Activated T-helper 9 cell treated with anti-CD3 and anti-CD28 coated beads, Interleukin-2, amount 50 U/mL, for 16 hours (primary cell): ENCODE measurements around the gene CMC4.

Experiments used
- DNase-seq: peaks from one replicate; pipeline ENCODE4 v3.0.0-alpha.2; 2020; ENCODE audit warnings: low read depth

The CMC4 gene, protein sequence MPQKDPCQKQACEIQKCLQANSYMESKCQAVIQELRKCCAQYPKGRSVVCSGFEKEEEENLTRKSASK

DNA sequence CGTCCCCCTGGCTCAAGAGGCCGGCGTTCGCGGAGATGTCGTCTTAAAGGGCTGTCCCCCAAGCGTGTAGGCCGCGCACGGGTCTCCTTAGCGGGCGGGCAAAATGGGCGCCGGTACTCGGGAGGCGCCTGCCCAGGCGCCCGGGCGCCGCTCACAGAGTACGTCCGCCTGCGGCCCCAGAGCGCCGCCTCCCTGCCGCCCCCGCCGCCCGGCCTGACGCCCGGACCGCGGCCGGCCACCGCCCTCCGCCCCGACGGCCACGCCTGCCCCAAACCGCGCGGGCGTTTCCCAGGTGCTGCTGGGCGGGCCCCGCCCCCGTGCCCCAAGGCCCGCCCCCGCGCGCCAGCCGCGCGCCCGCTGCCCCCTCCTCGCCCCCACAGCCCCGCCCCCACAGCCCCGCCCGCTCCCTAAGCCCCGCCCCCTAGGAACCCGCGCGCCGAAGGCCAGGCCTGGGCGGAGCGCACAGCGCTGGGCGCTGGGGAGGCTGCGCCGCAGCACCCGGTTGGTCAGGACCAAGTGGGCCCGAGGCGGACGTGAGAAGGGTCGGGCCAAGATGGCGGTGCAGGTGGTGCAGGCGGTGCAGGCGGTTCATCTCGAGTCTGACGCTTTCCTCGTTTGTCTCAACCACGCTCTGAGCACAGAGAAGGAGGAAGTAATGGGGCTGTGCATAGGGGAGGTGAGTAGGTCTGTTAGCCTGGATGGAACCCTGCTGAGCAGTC lies at the start of gene CMC4, which contains the start of the genes BRCC3 and MTCP1:
CMC4 (minus strand) TSS at position 162 of the 719 bp plus-strand sequence. CDS start 7,113 bp downstream, outside the sequence.
BRCC3 (plus strand) TSS at position 534 of the 719 bp plus-strand sequence; CDS start at position 554, 20 bp downstream.
MTCP1 (minus strand) TSS at position 162 of the 719 bp plus-strand sequence. CDS start 5,126 bp downstream, outside the sequence.
- DNase-seq, result peak; percentile 66

DNA sequence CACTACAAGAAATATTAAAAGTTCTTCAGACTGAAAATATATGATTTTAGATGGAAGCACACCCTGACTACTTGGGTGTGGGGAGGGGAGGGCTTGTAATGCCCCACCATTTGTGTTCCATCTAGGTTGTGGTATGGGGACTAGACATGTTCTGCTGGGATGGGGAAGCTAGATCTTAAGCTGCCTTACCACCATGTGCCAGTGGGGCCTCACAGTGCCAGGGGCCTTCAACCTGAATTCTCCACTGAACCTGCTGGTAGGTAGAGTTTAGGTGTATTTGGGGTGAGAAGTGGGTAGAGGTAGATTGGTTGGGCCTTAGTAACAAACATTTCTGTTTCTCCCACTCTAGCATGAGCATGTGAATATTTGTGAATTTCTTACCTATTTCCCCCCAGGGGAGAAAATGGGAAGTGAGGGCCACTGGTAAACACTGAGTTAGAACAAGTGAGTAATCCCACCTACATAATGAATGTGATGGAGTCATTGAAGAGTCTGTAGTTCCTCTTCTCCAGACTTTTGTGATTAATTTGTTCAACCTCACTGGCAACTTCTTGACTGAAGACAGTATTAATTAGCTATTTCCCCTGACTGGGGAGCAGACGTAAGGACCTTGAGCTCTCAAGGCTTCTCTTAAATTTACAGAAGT lies 44.4 kb upstream of the CMC4 start:
- no peak for DNase-seq

DNA sequence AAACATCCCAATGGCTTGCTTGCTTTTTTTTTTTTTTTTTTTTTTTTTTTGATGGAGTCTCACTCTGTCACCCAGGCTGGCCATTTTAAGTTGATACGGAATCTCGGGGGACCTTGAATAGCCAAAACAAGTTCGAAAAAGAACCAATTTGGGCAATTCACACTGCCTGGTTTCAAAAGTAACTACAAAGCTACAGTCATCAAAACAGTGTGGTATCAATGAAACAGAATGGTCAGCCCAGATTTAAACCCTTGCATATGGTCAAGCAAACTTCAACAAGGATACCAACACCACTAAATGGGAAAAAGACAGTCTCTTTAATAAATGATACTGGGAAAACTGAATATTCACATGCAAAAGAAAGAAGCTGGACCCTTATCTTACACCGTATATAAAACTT lies 42.2 kb upstream of the CMC4 start:
- no peak for DNase-seq

DNA sequence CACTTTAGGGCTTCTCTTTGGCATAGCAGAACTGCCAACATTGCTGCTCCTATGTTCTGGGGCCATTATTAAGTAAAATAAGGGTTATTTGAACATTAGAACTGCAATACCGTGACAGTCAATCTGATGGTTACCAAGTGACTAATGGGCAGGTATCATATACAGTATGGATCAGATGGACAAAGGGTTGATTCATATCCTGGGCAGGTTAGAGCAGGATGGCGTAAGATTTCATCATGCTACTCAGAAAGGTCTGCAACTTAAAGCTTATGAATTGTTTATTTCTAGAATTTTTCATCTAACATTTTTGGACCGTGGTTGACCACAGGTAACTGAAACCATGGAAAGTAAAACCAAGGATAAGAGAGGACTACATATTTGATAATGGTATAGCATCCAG lies 41.2 kb upstream of the CMC4 start:
- no peak for DNase-seq

DNA sequence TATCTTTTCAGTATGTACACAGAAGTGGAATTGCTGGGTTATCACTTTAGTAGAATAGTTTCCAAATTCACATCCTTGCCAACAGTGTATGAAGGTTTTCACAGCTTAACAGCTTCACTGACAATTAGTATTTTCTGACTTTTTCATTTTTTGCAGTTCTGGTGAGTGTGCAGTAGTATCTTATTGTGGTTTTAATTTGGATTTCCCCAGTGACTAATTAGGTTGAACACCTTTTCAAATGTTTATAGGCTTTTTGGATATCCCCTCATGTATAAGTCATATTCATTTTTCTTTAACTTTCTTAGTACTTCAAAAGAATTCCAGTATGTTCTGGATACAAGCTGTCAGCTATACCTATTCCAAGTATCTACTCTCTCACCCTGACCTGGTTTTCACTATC lies 37.5 kb upstream of the CMC4 start:
- DNase-seq, result no peak

DNA sequence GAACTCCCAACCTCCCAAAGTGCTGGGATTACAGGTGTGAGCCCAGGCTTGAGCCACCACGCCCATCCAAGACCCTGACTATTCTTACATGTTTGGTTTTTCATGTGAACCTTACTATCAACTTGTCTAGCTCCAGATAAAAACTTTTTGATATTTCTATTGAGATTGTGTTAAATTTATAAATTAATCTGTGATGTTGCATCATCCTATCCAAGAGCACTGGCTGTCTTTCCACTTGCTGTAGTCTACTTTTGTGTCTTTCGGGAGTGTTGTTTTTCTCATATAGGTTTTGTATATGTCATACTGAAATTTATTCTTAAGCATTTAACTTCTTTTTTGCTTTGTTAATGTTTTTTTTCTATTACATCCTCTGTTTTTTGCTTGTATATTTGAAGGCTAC lies 35.0 kb upstream of the CMC4 start:
- no peak for DNase-seq

DNA sequence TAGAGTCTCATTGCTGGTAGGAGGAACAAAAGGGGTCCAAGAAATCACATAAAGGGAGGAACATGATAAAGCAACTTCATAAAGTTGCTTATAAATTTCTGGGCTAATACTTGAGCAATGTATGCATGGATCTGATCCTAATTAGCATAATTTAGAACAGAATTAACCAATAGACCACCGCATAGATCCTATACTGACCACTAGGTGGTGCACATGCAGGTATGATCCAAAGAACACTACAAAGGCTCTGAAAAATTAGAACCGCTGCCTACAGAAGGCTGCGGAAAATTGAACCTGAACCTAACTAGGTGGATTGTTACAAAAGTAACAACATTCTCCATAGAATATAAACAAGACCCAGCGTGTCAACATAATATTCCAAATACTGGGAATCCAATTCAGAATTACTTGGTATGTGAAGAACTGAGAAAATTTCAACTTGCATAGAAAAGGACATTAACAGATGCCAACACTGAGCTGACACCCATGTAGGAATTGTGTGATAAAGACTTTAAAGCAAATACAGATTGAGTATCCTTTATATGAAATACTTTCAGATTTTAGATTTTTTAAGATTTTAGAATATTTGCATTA lies 23.6 kb upstream of the CMC4 start:
- DNase-seq, result no peak

DNA sequence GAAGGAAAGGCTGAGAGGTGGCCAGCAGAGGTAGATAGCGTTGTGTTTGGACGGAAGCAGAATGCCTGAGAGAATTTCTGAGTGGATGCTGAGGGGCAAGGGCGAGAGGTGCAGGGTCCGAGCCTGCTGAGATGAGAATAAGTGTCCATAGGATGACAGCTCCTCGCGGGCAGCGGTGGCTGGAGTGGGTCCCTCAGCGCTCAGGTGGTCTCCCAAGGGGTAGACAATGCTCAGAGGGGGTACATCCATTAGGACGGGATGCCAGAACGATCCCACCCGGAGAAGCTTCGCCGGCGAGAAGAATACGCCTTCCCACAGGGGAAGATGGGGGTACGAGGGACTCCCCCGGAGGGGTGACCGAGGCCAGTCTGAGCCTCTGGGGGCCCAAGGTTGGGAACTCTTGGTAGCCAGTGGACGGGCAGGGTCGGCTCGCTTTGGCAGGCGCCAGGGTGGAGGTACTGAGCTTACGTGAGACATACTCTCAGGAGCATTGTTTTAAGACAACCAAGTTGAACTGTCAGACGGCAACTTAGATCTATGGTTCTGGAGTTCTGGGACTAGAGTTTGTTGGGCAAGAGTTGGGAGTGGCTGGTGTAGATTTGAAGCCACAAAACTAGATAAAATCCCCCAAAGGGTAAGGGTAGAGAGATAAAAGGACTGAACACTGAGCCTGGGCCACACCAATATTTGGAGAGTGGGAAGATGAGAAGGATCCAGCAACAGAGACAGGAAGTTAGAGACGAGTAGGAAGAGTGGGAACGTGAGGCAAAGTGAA lies 16.2 kb upstream of the CMC4 start:
- DNase-seq, result no peak

DNA sequence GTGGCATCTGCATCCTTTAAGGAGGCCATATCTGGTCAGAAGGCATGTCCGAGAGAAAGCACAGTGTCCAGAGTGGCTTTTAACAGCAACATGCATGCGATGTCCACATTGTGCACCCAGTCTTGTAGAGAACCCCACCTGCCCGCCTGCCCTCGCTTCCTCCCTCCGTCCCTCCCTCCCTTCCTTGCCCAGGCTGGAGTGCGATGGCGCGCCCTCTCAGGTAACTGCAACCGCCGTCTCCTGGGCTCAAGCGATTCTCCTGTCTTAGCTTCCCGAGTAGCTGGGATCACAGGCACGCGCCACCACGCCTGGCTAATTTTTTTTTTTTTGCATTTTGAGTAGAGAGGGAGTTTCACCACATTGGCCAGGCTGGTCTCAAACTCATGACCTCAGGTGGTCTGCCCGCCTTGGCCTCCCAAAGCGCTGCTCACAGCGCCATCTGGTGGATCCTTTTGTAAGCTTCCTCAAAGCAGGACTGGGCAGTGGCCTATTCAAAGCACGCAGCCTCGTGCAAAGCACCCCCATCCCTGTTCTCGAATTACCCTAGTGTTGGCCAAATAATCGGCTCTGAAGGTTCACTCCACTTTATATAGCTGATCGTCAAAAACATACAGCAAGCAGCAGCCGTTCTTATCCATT lies 15.4 kb upstream of the CMC4 start:
- no peak for DNase-seq

DNA sequence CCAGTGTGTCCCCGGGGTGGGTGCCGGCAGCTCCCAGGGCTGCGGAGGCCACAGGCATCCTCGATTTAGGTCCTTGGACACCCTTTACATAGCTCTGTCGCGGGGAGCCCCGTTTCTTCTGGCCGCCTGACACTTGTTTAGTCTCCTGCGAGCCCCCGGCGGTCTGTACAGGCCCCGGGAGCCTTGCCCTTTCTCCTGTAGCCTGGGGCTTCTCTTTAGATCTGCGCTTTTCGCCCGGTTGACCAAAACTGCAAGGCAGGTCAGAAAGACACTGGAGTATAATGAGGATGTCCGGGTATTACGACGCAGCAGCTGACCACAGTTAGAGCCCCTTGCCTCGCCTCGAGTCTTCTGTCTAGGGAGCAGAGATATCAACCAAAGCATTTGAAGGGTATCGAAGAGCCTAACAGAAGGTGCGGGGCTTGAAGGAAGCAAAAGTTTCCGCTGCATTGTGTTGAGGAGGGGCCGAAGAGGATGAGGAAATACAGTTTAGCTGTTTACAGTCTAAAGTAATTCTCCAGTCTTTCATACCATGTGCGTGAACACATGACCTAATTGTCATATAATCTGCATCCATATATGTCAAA lies 851 bp upstream of the CMC4 start:
- DNase-seq, result no peak

DNA sequence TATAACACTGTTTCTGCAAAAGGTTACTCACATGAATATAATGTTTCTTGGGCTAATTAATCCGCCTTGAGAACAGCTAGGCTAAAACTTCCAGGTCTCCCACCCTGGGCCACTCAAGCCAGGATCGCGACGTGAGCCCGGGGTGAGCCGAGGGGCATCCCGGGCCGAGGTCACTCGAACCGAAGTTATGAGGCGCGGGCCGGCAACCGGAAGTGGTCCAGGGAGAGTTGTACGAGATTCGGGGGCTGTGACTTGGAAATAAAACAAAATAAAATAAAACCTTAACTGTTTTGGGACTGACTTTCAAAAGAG lies 317 bp downstream of the CMC4 start:
- no peak for DNase-seq

DNA sequence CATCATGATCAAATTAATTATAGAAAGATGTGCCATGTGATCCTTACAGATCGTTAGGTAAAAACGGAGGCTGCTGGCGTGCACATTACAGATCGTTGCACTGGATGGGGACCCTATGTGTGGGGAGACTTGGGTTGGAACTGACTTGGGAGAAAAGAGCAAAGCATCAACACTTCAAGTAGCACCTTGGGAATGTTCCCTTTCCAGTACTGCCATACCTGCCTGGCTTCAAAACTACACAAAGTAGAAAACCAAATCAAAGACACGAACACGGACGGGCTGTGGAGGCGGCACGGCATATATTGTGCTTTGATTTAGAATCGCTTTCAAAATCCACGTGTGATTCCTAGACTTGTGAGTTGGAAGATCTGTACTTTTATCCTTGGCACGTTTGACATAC lies 898 bp downstream of the CMC4 start:
- no peak for DNase-seq

DNA sequence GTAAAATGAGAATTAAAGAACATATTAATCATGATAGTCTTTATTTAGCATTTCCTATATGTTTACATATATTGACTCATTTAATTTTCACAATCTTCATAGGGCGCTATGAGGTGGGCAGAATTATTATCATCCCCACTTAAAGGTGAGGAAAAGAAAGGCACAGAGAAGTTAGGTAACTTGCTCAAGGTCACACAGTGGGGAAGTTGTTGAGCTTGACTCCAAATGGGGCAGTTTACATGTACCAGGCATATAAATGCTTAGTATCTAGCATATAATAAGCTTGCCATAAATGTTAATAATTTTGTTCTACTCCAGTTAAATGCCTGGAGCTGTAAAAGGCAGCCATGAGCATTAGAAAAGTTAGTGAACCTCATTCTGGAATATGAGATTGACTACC lies 1.5 kb downstream of the CMC4 start:
- DNase-seq, result no peak

DNA sequence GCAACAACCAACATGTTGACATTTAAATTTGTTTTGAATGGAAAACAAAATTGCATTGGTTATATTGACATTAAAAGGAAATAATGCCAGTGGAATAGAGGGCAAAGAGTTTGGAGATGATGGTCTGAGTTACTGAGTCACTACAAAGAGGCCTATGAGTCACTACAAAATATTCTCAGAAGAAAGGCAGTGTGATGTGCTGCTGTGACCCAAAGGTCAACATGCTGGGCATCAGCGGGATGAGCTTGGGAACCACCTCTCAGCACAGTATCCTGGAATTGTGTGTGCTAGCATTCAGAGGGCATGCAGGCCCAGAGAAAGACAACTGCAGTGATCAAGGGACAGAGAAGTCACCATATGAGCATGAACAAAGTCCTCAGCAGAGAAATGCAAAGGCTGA lies 2.8 kb downstream of the CMC4 start:
- no peak for DNase-seq

DNA sequence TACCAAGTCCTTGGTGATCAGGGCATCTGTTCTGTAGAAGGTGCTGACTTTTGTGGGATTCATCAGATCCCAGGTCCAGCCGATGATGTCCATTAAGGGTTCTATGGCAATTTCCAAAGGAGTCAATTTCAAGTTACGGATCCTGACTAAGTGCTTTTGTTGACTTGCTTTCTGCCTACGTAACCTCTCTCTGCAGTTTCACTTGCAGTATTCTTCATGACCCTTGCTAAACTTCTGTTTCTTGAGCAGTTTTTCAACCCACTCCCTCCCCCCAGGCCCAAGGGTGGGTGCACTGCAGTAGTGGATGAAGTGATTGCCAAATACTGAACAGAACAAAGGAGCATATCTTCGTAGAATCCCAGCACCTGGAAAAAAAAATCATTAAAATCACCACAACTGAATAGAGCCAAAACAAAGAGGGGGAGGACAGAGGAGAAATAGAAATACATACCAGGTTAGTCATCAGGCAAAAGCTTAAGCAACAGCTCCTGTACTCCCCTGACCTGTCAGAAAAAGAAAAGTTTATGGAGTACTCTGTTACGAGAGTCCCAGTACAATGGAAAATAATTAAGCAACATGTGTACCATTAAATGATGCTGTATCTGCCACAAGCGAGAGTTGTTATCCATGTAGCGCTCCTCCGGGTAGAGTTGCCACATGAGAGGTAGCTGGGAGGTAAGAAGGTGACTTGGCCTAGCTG lies 5.8 kb downstream of the CMC4 start:
- no peak for DNase-seq

DNA sequence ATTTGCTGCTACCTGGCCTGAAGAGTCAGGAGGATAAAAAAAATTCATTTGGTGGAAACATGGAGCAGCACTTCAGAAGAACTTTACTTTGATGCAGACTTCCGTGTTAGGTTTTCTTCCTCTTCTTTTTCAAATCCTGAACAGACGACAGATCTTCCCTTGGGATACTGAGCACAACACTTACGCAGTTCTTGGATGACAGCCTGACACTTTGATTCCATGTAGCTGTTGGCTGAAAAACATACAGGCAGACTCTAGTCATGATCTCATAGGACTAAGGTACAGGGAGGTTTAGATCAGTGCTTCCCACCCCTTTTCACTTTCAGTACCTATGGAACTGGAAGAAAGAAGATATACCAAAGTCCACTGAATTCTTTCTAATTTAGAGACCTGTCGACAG lies 9.2 kb downstream of the CMC4 start:
- DNase-seq, result no peak

DNA sequence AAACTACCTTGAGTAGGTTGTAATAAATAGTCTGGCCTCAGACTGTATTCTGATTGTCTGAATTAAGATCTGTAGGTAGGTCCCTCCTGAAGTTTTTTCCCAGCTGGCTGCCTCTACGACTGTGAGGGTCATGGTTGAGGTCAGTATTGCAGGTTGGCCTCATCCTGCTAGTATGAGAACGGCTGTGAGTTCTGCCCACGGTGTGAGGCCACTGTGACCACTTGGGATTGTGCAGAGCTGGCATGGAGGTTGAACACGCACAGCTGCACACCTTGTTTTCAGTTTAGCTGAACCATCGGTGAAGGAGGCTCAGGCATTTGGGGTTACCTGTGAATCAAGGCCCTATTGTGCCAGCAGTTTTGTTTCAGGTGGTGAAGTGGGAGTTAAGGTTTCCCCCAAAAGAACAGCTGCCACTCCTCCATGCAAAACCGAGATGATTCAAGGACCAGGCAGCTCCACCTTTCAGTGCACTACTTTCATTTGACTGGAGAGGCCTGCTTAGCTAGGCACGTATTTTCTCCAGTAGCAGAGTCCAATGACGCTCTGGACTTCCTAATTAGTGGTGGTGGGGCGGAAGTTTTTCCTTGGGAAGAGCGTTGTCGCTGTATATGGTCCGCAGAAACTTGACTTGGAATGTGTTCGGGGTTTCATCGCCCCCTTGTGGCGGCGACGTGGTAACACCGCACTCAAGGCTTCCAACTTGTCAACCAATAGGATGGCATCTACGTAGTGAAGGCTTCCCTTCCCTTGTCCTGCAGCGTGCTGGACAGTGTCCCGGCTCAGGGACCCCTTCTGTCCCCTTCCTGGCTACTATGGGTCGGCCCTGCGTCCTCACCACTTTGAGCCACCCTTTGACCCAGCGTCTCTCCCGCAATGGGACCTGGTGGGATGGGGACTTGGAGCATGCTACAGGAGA lies 13.8 kb downstream of the CMC4 start:
- peak; percentile 38 for DNase-seq

DNA sequence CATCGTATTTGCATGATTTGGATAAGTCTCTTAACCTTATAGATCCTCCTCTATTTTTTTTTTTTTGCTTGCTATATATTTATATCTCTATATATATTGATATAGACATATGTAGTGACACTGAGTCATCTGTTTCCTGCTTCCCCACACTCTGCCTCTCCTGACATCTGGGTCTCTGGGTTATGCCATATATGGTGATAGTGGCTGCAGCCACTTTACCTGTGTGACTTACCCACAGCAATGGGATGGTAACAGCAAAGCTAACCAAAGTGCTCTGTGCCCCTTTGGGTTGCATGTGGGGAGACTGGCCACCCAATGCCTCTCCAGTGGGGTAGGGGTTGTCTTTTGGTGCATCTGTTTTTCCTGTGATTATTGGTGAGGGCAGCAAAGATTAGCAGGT lies 14.5 kb downstream of the CMC4 start:
- no peak for DNase-seq

DNA sequence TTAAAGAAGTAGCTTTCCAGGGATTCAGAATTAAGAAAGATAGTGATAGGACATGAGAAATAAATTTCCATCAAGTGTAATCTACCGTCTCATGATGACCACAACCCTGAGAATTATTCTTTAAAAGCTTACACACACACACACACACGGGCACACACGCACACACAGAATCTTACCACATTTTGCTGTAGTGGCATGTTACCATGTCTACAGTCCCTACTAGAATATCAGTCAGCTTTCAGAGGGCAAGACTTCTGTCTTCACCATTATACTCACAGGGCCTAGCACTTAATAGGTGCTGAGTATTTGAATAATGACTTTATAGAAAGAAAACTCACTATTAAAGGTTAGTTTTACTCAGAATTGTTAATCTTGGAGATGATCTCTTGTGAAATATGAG lies 15.4 kb downstream of the CMC4 start:
- no peak for DNase-seq

DNA sequence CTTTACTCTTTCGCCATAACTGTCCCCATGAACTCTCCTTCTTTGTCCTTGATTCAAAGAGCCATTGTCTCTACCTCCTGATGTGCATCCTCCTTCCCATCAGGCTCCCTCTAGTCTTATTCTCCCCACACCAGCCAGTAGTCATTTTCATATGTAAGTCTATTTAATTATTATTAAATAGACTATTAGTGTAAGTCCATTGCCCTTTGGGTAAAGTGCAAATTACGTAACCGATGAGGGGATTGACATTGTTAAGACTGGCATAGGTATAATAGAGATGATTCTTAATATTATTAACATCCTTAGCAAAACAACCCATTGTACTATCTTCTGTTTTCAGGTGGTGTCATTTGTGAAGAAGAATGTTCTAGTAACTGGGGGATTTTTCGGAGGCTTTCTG lies 16.7 kb downstream of the CMC4 start:
- DNase-seq, result no peak
